Adrenal gland (tissue), 12 donors: Measurements from ENCODE around the gene SCARF2. TPM values are rescaled to one million over a fixed set of nuclear protein-coding genes. Genes with fewer than 3 reads are reported as not detected.

ENCODE experiments used
- DNase-seq, 7 donors: peaks; one replicate each; pipeline ENCODE4 v3.0.0-alpha.2; 2019 to 2020
- H3K27ac ChIP-seq, 5 donors: fragments of 200-600 bp; sonication (generic) in 4 of 5; 1 replicate in 3 of 5; 2 replicates in 2 of 5; pipeline versions ENCODE4 v1.5.1 to v1.8.0; 2016 to 2020; ENCODE audit warnings: mild to moderate bottlenecking in 1 of 5
- H3K27me3 ChIP-seq: fragments of 200-600 bp; 2 replicates; pipeline ENCODE4 v1.8.0; 2021
- H3K36me3 ChIP-seq, 2 donors: fragments of 200-600 bp; replicated peaks in 1 of 2; 1 replicate in 1 of 2; 2 replicates in 1 of 2; pipeline versions ENCODE4 v1.5.1 to v1.8.0; 2018 to 2022
- H3K4me1 ChIP-seq, 2 donors: fragments of 200-600 bp; replicated peaks in 1 of 2; 1 replicate in 1 of 2; 2 replicates in 1 of 2; pipeline versions ENCODE4 v1.5.1 to v1.8.0; 2018 to 2021
- H3K4me3 ChIP-seq, 4 donors: fragments of 200-600 bp; sonication (generic) in 3 of 4; one replicate each; pipeline ENCODE4 v1.5.1; 2016 to 2018
- H3K9me3 ChIP-seq, 3 donors: fragments of 200-600 bp; sonication (generic) in 1 of 3; replicated peaks in 1 of 3; 1 replicate in 2 of 3; 2 replicates in 1 of 3; pipeline versions ENCODE4 v1.5.1 to v1.8.0; 2016 to 2021
- CTCF ChIP-seq, 6 experiments: fragments of 450-650 bp in 4 of 6; fragments of 200-600 bp in 2 of 6; sonication (generic) in 1 of 6; IDR thresholded peaks; 1 replicate in 5 of 6; 2 replicates in 1 of 6; pipeline versions ENCODE4 v1.5.1 to v1.8.0; 2016 to 2021; ENCODE audit warnings: antibody characterized with exemption in 6 of 6, mild to moderate bottlenecking in 2 of 6, moderate library complexity in 1 of 6
- POLR2A ChIP-seq, 2 donors: fragments of 450-650 bp; IDR thresholded peaks; one replicate each; pipeline ENCODE4 v1.6.1; 2017; ENCODE audit warnings: antibody characterized with exemption in 2 of 2, mild to moderate bottlenecking in 2 of 2, moderate library complexity in 1 of 2
- WGBS, 4 donors: extraction: QIAGEN DNeasy Blood & Tissue Kit in 2 of 4; methylation state at CpG; one replicate each; pipeline versions ENCODE4 v1.1.5 to v1.1.7; 2013 to 2017; 5-methylcytosine and 5-hydroxymethylcytosine counted together
- intact Hi-C, 2 donors: fragments of 100-400 bp; cut with DNase I; formaldehyde crosslinking; loops; one replicate each; pipeline versions ENCODE4 v1.14.1 to v1.15.0; 2022 to 2023
- polyA plus RNA-seq, 3 donors: library from polyadenylated mRNA; stranded (reverse); fragments of 200-250 nt in 2 of 3; fragments of 350-450 nt in 1 of 3; fragmentation: Illumina TruSeq in 1 of 3; extraction: RNeasy Lipid Tissue Mini Kit (QIAGEN cat#74804) in 1 of 3; gene quantifications; one replicate each; pipeline ENCODE4 v1.2.3, GENCODE V29; 2013 to 2014
- total RNA-seq, 9 donors: library from RNA; depleted of rRNA in 4 of 9; stranded (reverse); fragments of >200 nt in 4 of 9; fragments of 120-200 nt in 1 of 9; fragmentation: NEBNext Ultra II Directional in 1 of 9; extraction: Animal tissue kit (Norgen Biotek cat#: 25700) in 1 of 9; gene quantifications; one replicate each; pipeline versions ENCODE4 v1.1.0 to v1.2.4, GENCODE V29; 2013 to 2023
- donor health status: healthy with polysubstance abuse.
- donor health status: Bipolar disorder and iron deficiency.
- donor health status: DM: yes; HTN: yes; CAD: no.
- donor health status: DM: no; HTN: no; CAD: no.
- donor health status: DM: no; HTN: no; CAD: no.
- donor health status: DM: yes; HTN: yes; CAD: no.

Gene SCARF2
- total and polyA plus RNA-seq, 12 donors = 0.92 to 45.3 (median 7.4) TPM

- Histone ChIP-seq H3K4me3 (no peak overlapping the region), H3K27me3 (no peaks in the 10 kb centered on the region), H3K36me3 (peaks cover 0 to 3% of the 10 kb centered on the region in 2 donors), H3K9me3 (no peaks in the 10 kb centered on the region), H3K27ac (peak overlapping the region in 2 of 5 donors; percentile 26 to 27), H3K4me1 (peaks cover 3 to 5% of the 10 kb centered on the region in 2 donors)
- intact Hi-C loops = no loop called here
- DNase-seq = no peak
- TF ChIP-seq POLR2A (IDR thresholded peaks at IDR 0.05) = no peak
- TF ChIP-seq CTCF (IDR thresholded peaks at IDR 0.05) = no peak
- 48 to 80% (median 60%) methylated on average over 1 to 2 of the region's 2 CpGs for WGBS, 4 donors
Measured at GRCh38 chr22:20463324-20464095, 25.9 kb upstream of the SCARF2 start.

- DNase-seq = no peak
- Histone ChIP-seq H3K9me3 (no peaks in the 10 kb centered on the region), H3K27me3 (no peaks in the 10 kb centered on the region), H3K4me3 (no peak overlapping the region), H3K36me3 (peaks cover 0 to 10% of the 10 kb centered on the region in 2 donors), H3K27ac (no peak overlapping the region), H3K4me1 (peaks cover 0 to 3% of the 10 kb centered on the region in 2 donors)
- intact Hi-C loops = loop anchor here in 1 of 2 donors (5.0 kb wide), 1 partner anchor 43 kb away; no protein-coding TSS in a partner anchor
- 89 to 96% (median 93%) methylated on average over 4 of the region's 4 CpGs for WGBS, 4 donors
- TF ChIP-seq CTCF (IDR thresholded peaks at IDR 0.05) (no peak), POLR2A (IDR thresholded peaks at IDR 0.05) (no peak)
Measured at GRCh38 chr22:20459862-20460261, 22.2 kb upstream of the SCARF2 start.

- TF ChIP-seq CTCF (IDR thresholded peaks at IDR 0.05) (no peak), POLR2A (IDR thresholded peaks at IDR 0.05) (no peak)
- DNase-seq = no peak
- Histone ChIP-seq H3K4me3 (no peak overlapping the region), H3K36me3 (peaks cover 0 to 10% of the 10 kb centered on the region in 2 donors), H3K27me3 (no peaks in the 10 kb centered on the region), H3K27ac (no peak overlapping the region), H3K9me3 (no peaks in the 10 kb centered on the region), H3K4me1 (peaks cover 0 to 3% of the 10 kb centered on the region in 2 donors)
- intact Hi-C loops = loop anchor here in 1 of 2 donors (5.0 kb wide), 1 partner anchor 42 kb away; no protein-coding TSS in a partner anchor
- 77 to 94% (median 91%) methylated on average over 3 of the region's 3 CpGs for WGBS, 4 donors
Measured at GRCh38 chr22:20459152-20459542, 21.5 kb upstream of the SCARF2 start.

- Histone ChIP-seq H3K4me3 (no peak overlapping the region), H3K27me3 (no peaks in the 10 kb centered on the region), H3K9me3 (no peaks in the 10 kb centered on the region), H3K27ac (no peak overlapping the region), H3K4me1 (peaks cover 0 to 3% of the 10 kb centered on the region in 2 donors), H3K36me3 (peaks cover 0 to 10% of the 10 kb centered on the region in 2 donors)
- TF ChIP-seq POLR2A (IDR thresholded peaks at IDR 0.05) = no peak
- WGBS, 4 donors = 76 to 86% (median 83%) methylated on average over 8 of the region's 8 CpGs
- intact Hi-C loops = loop anchor here in 1 of 2 donors (5.0 kb wide), 1 partner anchor 41 kb away; no protein-coding TSS in a partner anchor
- no peak for DNase-seq
Measured at GRCh38 chr22:20458530-20459151, 21.0 kb upstream of the SCARF2 start.
